Loucy (cell line): ENCODE data around the gene DGCR2.

Source experiments
- H2AFZ ChIP-seq: fragments of 200-600 bp; sonication (generic); 2 replicates; pipeline ENCODE4 v1.6.0; 2016; ENCODE audit warnings: antibody characterized with exemption, mild to moderate bottlenecking, low read length, moderate library complexity
- H3F3A ChIP-seq: fragments of 200-600 bp; 2 replicates; pipeline ENCODE4 v1.6.0; 2016; ENCODE audit warnings: antibody characterized with exemption, low read depth, mild to moderate bottlenecking
- H3K27me3 ChIP-seq: fragments of 200-600 bp; sonication (generic); 2 replicates; pipeline ENCODE4 v1.6.1; 2014; ENCODE audit warnings: low read length, mild to moderate bottlenecking; ENCODE audit not compliant: insufficient read depth, poor library complexity, severe bottlenecking
- H3K36me3 ChIP-seq: fragments of 200-600 bp; sonication (generic); 2 replicates; pipeline ENCODE4 v1.6.1; 2016; ENCODE audit warnings: low read length; ENCODE audit not compliant: insufficient read depth
- H3K4me1 ChIP-seq: fragments of 200-600 bp; sonication (generic); 2 replicates; pipeline ENCODE4 v1.5.1; 2014; ENCODE audit warnings: low read length, mild to moderate bottlenecking; ENCODE audit not compliant: insufficient read depth, poor library complexity, severe bottlenecking
- H3K4me2 ChIP-seq: fragments of 200-600 bp; sonication (generic); 2 replicates; pipeline ENCODE4 v1.6.0; 2014; ENCODE audit warnings: antibody characterized with exemption, low read length, low read depth, mild to moderate bottlenecking; ENCODE audit not compliant: poor library complexity, severe bottlenecking
- H3K4me3 ChIP-seq: fragments of 200-600 bp; sonication (generic); 2 replicates; pipeline ENCODE4 v1.5.1; 2014; ENCODE audit warnings: low read length, mild to moderate bottlenecking, mixed read lengths; ENCODE audit not compliant: poor library complexity, severe bottlenecking
- H3K79me2 ChIP-seq: fragments of 200-600 bp; sonication (generic); 2 replicates; pipeline ENCODE4 v1.6.1; 2014; ENCODE audit warnings: low read length; ENCODE audit not compliant: insufficient read depth
- H3K9ac ChIP-seq: fragments of 200-600 bp; sonication (generic); 2 replicates; pipeline ENCODE4 v1.6.0; 2014; ENCODE audit warnings: mild to moderate bottlenecking, low read depth, low read length, moderate library complexity; ENCODE audit not compliant: poor library complexity, severe bottlenecking
- H3K9me2 ChIP-seq: fragments of 200-600 bp; sonication (generic); replicated peaks from 2 replicates; pipeline ENCODE4 v1.6.1; 2016; ENCODE audit warnings: low read depth, low read length, mixed read lengths
- H3K9me3 ChIP-seq: fragments of 200-600 bp; sonication (generic); 2 replicates; pipeline ENCODE4 v1.6.1; 2014; ENCODE audit warnings: mild to moderate bottlenecking, antibody characterized with exemption, low read length, low read depth; ENCODE audit not compliant: insufficient read depth
- H4K20me1 ChIP-seq: fragments of 200-600 bp; sonication (generic); 2 replicates; pipeline ENCODE4 v1.6.0; 2014; ENCODE audit warnings: antibody characterized with exemption, low read length, mild to moderate bottlenecking; ENCODE audit not compliant: insufficient read depth, poor library complexity, severe bottlenecking
- EZH2phosphoT487 ChIP-seq: fragments of 200-600 bp; IDR thresholded peaks from 2 replicates; pipeline ENCODE4 v1.6.1; 2018; ENCODE audit warnings: antibody characterized with exemption, mild to moderate bottlenecking, moderate library complexity, borderline replicate concordance
- TF ChIP-seq, protein P1 (sequence below): fragments of 200-600 bp; sonication (generic); conservative IDR thresholded peaks from 2 replicates; pipeline ENCODE4 v1.5.1; 2014; ENCODE audit warnings: mild to moderate bottlenecking, antibody characterized with exemption, low read length

The DGCR2 gene

DNA sequence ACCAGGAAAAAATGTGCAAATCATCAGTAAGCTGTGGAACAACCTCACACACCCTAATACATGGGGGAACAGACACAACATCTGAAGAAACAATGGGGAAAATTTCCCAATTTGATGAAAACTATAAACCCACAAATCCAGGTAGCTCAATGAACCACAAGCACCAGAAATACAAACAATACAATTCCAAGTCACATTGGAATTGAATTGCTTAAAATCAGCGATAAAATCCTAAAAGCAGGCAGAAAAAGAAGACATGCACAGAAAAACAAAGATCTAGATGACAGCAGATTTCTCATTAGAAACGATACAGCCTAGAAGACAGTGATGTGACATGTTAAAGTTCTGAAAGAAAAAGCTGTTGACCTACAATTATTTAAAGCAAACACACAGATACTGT, 32.0 kb downstream of the DGCR2 start:
- H3K9ac ChIP-seq: no peak overlapping the region
- no peaks in the 10 kb centered on the region for H3K27me3 ChIP-seq
- TF ChIP-seq, protein P1, sequence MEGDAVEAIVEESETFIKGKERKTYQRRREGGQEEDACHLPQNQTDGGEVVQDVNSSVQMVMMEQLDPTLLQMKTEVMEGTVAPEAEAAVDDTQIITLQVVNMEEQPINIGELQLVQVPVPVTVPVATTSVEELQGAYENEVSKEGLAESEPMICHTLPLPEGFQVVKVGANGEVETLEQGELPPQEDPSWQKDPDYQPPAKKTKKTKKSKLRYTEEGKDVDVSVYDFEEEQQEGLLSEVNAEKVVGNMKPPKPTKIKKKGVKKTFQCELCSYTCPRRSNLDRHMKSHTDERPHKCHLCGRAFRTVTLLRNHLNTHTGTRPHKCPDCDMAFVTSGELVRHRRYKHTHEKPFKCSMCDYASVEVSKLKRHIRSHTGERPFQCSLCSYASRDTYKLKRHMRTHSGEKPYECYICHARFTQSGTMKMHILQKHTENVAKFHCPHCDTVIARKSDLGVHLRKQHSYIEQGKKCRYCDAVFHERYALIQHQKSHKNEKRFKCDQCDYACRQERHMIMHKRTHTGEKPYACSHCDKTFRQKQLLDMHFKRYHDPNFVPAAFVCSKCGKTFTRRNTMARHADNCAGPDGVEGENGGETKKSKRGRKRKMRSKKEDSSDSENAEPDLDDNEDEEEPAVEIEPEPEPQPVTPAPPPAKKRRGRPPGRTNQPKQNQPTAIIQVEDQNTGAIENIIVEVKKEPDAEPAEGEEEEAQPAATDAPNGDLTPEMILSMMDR: no peak
- TF ChIP-seq EZH2phosphoT487: no peak
- H2AFZ ChIP-seq: no peak overlapping the region
- no peaks in the 10 kb centered on the region for H3F3A ChIP-seq
- H3K9me2 ChIP-seq: no peaks in the 10 kb centered on the region
- peaks cover 16% of the 10 kb centered on the region for H3K79me2 ChIP-seq
- peaks cover 13% of the 10 kb centered on the region; the same call in 1 of the 2 replicates for H3K36me3 ChIP-seq
- no peak overlapping the region for H3K4me3 ChIP-seq
- H4K20me1 ChIP-seq: peaks cover 4% of the 10 kb centered on the region
- no peak overlapping the region for H3K4me2 ChIP-seq
- H3K9me3 ChIP-seq: no peaks in the 10 kb centered on the region
- H3K4me1 ChIP-seq: peaks cover 15% of the 10 kb centered on the region

DNA sequence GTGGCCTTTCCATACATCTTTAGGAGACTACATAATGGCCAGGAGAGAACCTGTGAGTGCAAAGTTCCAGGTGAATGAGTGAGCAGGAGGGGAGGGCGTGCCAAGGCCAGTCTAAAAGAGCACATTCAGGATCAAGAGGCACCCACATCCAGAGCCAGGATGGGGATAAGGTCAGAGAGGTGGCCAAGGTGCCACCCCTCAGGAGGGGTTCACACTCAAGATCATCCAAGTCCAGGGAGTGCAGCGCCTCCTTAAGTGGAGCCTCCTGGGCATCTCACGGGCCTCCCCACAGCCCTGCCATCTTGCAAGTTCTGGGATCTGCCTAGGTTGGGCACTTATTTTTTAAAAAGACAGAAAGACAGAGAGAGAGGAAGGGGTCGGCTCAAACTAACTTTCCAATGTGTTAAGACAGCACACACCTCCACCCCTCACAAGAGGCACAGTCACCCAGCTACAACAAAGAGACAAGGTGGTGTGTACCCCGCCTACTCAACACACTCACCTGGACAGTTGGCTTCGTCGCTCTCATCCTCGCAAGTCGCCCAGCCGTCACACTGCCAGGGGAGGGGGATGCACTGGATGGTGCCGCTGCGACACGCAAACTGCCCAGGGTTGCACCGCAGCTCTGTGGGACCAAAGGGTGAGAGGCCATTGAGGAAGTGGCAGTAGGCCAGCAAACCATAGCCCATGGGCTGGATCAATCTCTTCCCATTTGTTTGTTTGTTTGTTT, 33.2 kb downstream of the DGCR2 start:
- no peak for TF ChIP-seq EZH2phosphoT487
- TF ChIP-seq, protein P1: no peak
- Histone ChIP-seq H3K27me3 (no peaks in the 10 kb centered on the region), H2AFZ (no peak overlapping the region), H3K4me2 (no peak overlapping the region), H3K9me2 (no peaks in the 10 kb centered on the region), H3K4me3 (no peak overlapping the region), H3F3A (no peaks in the 10 kb centered on the region), H3K36me3 (peaks cover 13% of the 10 kb centered on the region; the same call in 1 of the 2 replicates), H3K9me3 (no peaks in the 10 kb centered on the region), H3K4me1 (peaks cover 16% of the 10 kb centered on the region), H4K20me1 (no peaks in the 10 kb centered on the region), H3K9ac (no peak overlapping the region), H3K79me2 (peaks cover 7% of the 10 kb centered on the region)

DNA sequence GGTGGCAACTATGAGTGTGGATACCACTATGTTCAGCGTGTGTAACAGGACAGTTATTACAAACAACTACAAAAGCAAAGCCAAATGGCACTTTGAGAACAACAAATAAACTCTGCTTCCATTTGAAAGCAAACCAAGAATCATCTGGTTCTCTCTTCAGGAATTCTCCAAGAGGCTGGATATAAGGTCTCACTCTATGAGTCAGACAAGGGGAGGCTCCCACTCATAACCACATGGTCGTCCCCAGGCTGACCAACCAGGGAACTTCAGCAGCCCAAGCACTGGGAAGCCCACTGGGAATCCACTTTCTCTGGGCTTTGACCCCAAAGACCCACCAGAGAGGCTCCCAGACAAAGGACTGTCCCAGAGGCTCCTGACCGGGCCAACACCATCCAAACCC, 35.3 kb downstream of the DGCR2 start:
- no peaks in the 10 kb centered on the region for H3K27me3 ChIP-seq
- H3K9me2 ChIP-seq: no peaks in the 10 kb centered on the region
- H3K36me3 ChIP-seq: peaks cover 13% of the 10 kb centered on the region; the same call in 1 of the 2 replicates
- peaks cover 16% of the 10 kb centered on the region for H3K4me1 ChIP-seq
- H2AFZ ChIP-seq: no peak overlapping the region
- H3K79me2 ChIP-seq: no peaks in the 10 kb centered on the region
- H3K9ac ChIP-seq: no peak overlapping the region
- H3K9me3 ChIP-seq: no peaks in the 10 kb centered on the region
- no peaks in the 10 kb centered on the region for H4K20me1 ChIP-seq
- H3K4me2 ChIP-seq: no peak overlapping the region
- H3K4me3 ChIP-seq: no peak overlapping the region
- no peaks in the 10 kb centered on the region for H3F3A ChIP-seq
- TF ChIP-seq EZH2phosphoT487: no peak
- TF ChIP-seq, protein P1: no peak
